Neutrophil (primary cell): ENCODE data around the gene BPHL.
"Not testable (repeated sequence)": the region's sequence is repeated elsewhere in the genome, so short reads cannot be mapped to it uniquely, and the experiment has no call there.

ENCODE experiments used
- H3K27ac ChIP-seq: fragments of 200-600 bp; sonication (generic); 2 replicates; pipeline ENCODE4 v1.5.1; 2016; ENCODE audit warnings: mild to moderate bottlenecking, moderate library complexity
- H3K27me3 ChIP-seq: fragments of 200-600 bp; sonication (generic); 2 replicates; pipeline ENCODE4 v1.6.0; 2016; ENCODE audit warnings: mild to moderate bottlenecking
- H3K36me3 ChIP-seq: fragments of 200-600 bp; sonication (generic); 2 replicates; pipeline ENCODE4 v1.5.1; 2017
- H3K4me1 ChIP-seq, 2 experiments: fragments of 200-600 bp in 1 of 2; sonication (generic) in 1 of 2; 1 replicate in 1 of 2; 2 replicates in 1 of 2; pipeline versions ENCODE4 v1.5.1 to v1.6.1; 2013 to 2016; ENCODE audit warnings: low read depth in 1 of 2, low read length in 1 of 2, mild to moderate bottlenecking in 1 of 2, moderate library complexity in 1 of 2; ENCODE audit not compliant: control insufficient read depth in 1 of 2, insufficient read depth in 1 of 2
- H3K4me3 ChIP-seq, 2 experiments: fragments of 200-600 bp in 1 of 2; sonication (generic) in 1 of 2; 1 replicate in 1 of 2; 2 replicates in 1 of 2; pipeline ENCODE4 v1.5.1; 2013 to 2016; ENCODE audit warnings: low read depth in 1 of 2, low read length in 1 of 2, mild to moderate bottlenecking in 1 of 2, moderate library complexity in 1 of 2
- H3K9me3 ChIP-seq: fragments of 200-600 bp; sonication (generic); 2 replicates; pipeline ENCODE4 v1.5.1; 2016
- TF ChIP-seq, protein P1 (sequence below): fragments of 200-600 bp; sonication (generic); IDR thresholded peaks from 2 replicates; pipeline ENCODE4 v1.5.1; 2016; ENCODE audit warnings: antibody characterized with exemption

The BPHL gene

DNA sequence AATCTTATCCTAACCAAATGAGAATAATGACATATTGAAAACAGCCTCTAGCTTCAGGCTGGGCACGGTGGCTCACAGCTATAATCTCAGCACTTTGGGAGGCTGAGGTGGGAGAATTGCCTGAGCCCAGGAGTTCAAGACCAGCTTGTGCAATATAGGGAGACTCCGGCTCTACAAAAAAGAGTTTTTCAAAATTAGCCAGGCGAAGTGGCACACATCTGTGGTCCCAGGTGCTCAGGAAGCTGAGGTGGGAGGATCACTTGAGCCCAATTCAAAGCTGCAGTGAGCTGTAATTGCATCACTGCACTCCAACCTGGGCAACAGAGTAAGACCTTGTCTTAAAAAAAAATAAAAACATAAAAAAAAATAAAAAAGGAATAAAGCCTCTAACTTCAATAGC lies 34.2 kb downstream of the BPHL start:
- H3K4me3 ChIP-seq = no peak overlapping the region
- TF ChIP-seq, protein P1, sequence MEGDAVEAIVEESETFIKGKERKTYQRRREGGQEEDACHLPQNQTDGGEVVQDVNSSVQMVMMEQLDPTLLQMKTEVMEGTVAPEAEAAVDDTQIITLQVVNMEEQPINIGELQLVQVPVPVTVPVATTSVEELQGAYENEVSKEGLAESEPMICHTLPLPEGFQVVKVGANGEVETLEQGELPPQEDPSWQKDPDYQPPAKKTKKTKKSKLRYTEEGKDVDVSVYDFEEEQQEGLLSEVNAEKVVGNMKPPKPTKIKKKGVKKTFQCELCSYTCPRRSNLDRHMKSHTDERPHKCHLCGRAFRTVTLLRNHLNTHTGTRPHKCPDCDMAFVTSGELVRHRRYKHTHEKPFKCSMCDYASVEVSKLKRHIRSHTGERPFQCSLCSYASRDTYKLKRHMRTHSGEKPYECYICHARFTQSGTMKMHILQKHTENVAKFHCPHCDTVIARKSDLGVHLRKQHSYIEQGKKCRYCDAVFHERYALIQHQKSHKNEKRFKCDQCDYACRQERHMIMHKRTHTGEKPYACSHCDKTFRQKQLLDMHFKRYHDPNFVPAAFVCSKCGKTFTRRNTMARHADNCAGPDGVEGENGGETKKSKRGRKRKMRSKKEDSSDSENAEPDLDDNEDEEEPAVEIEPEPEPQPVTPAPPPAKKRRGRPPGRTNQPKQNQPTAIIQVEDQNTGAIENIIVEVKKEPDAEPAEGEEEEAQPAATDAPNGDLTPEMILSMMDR = no peak
- H3K27ac ChIP-seq = no peak overlapping the region
- peaks cover 86% of the 10 kb centered on the region for H3K27me3 ChIP-seq
- peaks cover 8 to 11% of the 10 kb centered on the region in 2 experiments for H3K4me1 ChIP-seq
- H3K9me3 ChIP-seq = no peaks in the 10 kb centered on the region
- H3K36me3 ChIP-seq = no peaks in the 10 kb centered on the region

DNA sequence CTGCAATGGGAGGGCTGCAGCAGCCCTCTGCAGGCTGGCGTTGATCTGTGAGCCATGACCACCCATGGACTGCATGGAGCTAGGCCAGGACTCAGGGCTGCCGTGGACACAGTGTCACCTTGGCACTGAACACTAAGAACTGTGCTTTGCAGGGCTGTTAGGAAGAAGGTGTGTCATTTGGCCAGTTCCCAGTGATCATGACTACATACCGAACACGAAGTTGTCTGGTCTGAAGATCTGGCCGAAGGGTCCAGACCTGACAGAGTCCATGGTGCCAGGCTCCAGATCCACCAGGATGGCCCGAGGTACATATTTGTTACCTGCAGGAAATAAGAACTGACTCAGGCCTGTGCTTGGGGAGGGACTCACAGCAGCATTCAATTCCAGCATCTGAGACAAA lies 36.9 kb downstream of the BPHL start:
- H3K4me3 ChIP-seq, H3K9me3 ChIP-seq, H3K27ac ChIP-seq, H3K36me3 ChIP-seq: not testable (repeated sequence)
- Histone ChIP-seq H3K27me3 (peaks cover 90% of the 10 kb centered on the region), H3K4me1 (peaks cover 8 to 15% of the 10 kb centered on the region in 2 experiments)

DNA sequence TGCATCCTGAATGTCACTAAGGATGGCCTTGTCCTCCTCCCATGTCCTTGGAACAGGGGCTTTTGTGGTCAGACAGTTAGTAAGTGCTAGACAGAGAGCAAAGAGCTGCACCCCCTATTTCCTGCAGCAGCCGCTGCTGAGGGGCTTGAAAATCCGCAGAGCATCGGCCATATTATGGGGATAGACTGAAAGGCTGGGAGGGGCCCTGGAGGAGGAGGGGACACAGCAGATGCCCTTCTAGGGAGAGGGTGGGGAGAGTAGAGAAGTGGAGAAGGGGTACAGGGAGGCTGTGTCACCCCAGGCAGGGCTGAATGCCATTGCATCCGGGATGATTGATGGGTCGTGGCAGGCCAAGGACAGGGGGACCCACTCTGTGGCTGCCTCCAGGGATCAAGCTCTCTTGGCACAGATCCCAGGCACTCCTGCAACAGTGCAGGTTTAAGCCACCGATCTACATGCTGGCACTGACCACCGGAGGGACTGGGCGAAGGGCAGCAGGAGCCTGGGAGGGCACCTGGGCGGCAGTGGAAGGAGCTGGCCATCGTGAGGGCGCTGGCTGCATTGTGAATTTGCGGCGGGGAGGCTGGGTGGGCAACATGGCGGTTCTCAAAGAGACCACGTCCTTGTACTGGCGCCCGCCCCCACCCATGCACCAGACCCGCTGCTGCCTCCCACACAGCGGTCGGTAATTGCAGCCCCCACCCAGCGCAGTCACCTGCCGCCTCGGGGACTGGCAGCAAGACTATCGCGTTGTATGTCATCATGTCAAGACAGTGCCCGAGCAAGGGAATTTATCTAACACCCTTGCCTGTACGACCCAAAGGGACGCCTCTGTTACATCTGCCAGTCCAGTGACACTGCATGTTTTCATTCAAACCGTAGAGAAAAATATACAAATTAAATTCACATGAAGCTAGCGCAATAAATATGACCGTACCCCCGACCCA lies 37.9 kb downstream of the BPHL start:
- not testable (repeated sequence) for H3K27ac ChIP-seq, H3K36me3 ChIP-seq, H3K9me3 ChIP-seq
- Histone ChIP-seq H3K27me3 (peaks cover 90% of the 10 kb centered on the region), H3K4me1 (peaks cover 8 to 15% of the 10 kb centered on the region in 2 experiments), H3K4me3 (peak overlapping the region; percentile 56 to 74)

DNA sequence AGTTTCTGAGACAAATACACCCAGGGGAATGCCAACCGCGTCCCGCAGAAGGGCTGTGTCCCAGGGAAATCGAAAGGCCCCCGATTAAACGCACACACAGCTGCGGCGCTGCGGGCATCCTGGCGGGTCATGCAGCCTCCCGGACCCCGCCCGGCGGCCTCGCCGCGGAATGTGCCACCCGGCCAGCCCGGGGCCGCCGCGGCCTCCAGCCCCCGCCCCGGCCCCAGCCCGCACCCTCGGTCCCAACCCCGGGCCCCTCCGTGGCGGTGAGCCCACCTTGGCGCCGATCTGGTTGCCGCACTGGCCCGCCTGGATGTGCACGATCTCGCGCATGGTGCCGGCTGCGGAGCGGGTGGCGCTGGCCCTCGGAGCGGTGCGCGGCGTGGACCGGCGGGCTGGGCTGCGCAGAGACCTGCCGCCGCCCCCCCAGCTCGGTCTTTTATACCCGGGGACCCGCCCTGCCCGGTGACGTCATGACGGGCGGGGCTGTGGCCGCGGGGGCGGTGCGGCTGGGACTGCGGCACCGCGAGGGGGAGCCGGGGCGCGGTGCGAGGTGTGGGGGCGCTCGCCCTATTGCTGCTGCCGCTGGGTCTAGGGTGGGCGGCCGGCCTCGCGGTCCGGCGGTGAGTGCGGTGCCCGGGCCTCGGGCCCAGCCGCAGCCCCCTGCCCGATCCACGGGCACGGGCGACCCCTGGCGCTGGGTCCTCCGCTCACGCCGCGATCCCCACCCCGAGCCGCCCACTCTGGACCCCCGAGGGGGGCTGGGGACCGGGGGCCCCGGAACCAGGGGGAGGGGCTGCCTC lies 38.8 kb downstream of the BPHL start, which contains the start of gene TUBB2A:
Gene TUBB2A, minus strand, starts transcription at position 414 of the 803 bp plus-strand sequence. Its CDS starts 81 bp downstream, at position 333.
- Histone ChIP-seq H3K4me1 (peaks cover 8 to 19% of the 10 kb centered on the region in 2 experiments), H3K36me3 (no peaks in the 10 kb centered on the region), H3K4me3 (peak within 1 kb of the TSS; percentile 56 to 74), H3K9me3 (no peaks in the 10 kb centered on the region), H3K27ac (no peak within 1 kb of the TSS), H3K27me3 (peaks cover 90% of the 10 kb centered on the region)
- TF ChIP-seq, protein P1 = no peak

GRCh38 chr6:3159805-3160781 lies 41.6 kb downstream of the BPHL start:
- H3K36me3 ChIP-seq = no peaks in the 10 kb centered on the region
- no peak overlapping the region for H3K27ac ChIP-seq
- peaks cover 100% of the 10 kb centered on the region for H3K27me3 ChIP-seq
- peaks cover 17 to 35% of the 10 kb centered on the region in 2 experiments for H3K4me1 ChIP-seq
- no peak overlapping the region for H3K4me3 ChIP-seq
- TF ChIP-seq, protein P1 = no peak
- H3K9me3 ChIP-seq = no peaks in the 10 kb centered on the region
